Gastroesophageal sphincter (tissue), 3 donors: Measurements from ENCODE around the gene EML1.

Experiments
- CTCF ChIP-seq, 4 experiments: fragments of 200-600 bp in 2 of 4; fragments of 450-650 bp in 2 of 4; sonication (generic) in 1 of 4; IDR thresholded peaks; one replicate each; pipeline ENCODE4 v1.5.1; 2017 to 2019; ENCODE audit warnings: antibody characterized with exemption in 4 of 4, mild to moderate bottlenecking in 2 of 4, moderate library complexity in 2 of 4
- POLR2A ChIP-seq, 2 donors: fragments of 450-650 bp; IDR thresholded peaks; one replicate each; pipeline ENCODE4 v1.6.1; 2017; ENCODE audit warnings: antibody characterized with exemption in 2 of 2, mild to moderate bottlenecking in 2 of 2, moderate library complexity in 1 of 2
- POLR2AphosphoS5 ChIP-seq: sonication (generic); formaldehyde crosslinking; IDR thresholded peaks from one replicate; pipeline ENCODE4 v1.6.1; 2017; ENCODE audit warnings: antibody characterized with exemption

DNA sequence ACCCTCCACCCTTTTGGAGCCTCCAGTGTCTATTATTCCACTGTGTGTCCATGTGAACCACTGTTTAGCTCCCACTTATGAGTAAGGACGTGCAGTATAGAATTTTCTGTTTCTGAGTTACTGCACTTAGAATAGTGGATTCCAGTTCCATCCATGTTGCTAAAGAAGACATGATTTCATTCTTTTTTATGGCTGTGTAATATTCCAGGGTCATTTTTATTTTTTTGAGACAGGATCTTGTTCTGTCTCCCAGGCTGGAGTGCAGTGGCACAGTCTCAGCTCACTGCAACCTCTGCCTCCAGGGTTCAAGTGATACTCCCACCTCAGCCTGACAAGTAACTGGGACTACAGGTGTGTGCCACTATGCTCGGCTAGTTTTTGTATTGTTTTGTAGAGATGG lies 31.6 kb downstream of the EML1 start:
- TF ChIP-seq POLR2AphosphoS5: no peak
- TF ChIP-seq POLR2A (IDR thresholded peaks at IDR 0.05): no peak
- TF ChIP-seq CTCF (IDR thresholded peaks at IDR 0.05): no peak
